Right lobe of liver (tissue), 6 donors: ENCODE results near the gene CCL4. TPM values are rescaled to one million over a fixed set of nuclear protein-coding genes. Genes with fewer than 3 reads are reported as not detected.

Source experiments
- ATAC-seq, 4 donors: fragments of 200-7000 bp; cut with Tn5 transposase; one replicate each; pipeline ENCODE4 v1.9.1; 2020; ENCODE audit warnings: mild to moderate bottlenecking in 4 of 4, moderate library complexity in 4 of 4
- DNase-seq, 3 donors: peaks; one replicate each; pipeline ENCODE4 v3.0.0-alpha.2; 2020
- H3K27ac ChIP-seq, 3 donors: fragments of 200-600 bp; one replicate each; pipeline ENCODE4 v1.8.0; 2022
- H3K27me3 ChIP-seq, 2 donors: fragments of 200-600 bp; one replicate each; pipeline ENCODE4 v1.8.0; 2022
- H3K36me3 ChIP-seq, 4 donors: fragments of 200-600 bp; sonication (generic) in 1 of 4; one replicate each; pipeline versions ENCODE4 v1.5.1 to v1.8.0; 2017 to 2022; ENCODE audit warnings: control low read depth in 1 of 4
- H3K4me1 ChIP-seq, 4 donors: fragments of 200-600 bp; sonication (generic) in 1 of 4; one replicate each; pipeline versions ENCODE4 v1.5.1 to v1.8.0; 2017 to 2022; ENCODE audit warnings: control low read depth in 1 of 4
- H3K4me3 ChIP-seq, 3 donors: fragments of 200-600 bp; one replicate each; pipeline ENCODE4 v1.8.0; 2022
- H3K9me3 ChIP-seq, 4 donors: fragments of 200-600 bp; sonication (generic) in 1 of 4; one replicate each; pipeline versions ENCODE4 v1.5.1 to v1.8.0; 2017 to 2022; ENCODE audit warnings: control low read depth in 1 of 4
- CTCF ChIP-seq, 4 donors: fragments of 200-600 bp in 3 of 4; fragments of 450-650 bp in 1 of 4; IDR thresholded peaks; one replicate each; pipeline versions ENCODE4 v1.5.1 to v1.8.0; 2016 to 2022; ENCODE audit warnings: antibody characterized with exemption in 4 of 4, mild to moderate bottlenecking in 2 of 4
- POLR2A ChIP-seq: fragments of 450-650 bp; IDR thresholded peaks from one replicate; pipeline ENCODE4 v1.6.1; 2017; ENCODE audit warnings: antibody characterized with exemption, mild to moderate bottlenecking
- WGBS: methylation state at CpG from one replicate; pipeline ENCODE4 v1.1.6; 2018; ENCODE audit warnings: low coverage, low lambda C conversion rate; ENCODE audit not compliant: insufficient coverage; ENCODE audit errors: missing lambda C conversion rate; 5-methylcytosine and 5-hydroxymethylcytosine counted together
- intact Hi-C, 2 donors: fragments of 100-400 bp; cut with DNase I; formaldehyde crosslinking; loops; one replicate each; pipeline versions ENCODE4 v1.11.2 to v1.14.1; 2022
- total RNA-seq, 6 experiments: library from RNA; depleted of rRNA in 2 of 6; stranded (reverse); fragments of >200 nt in 2 of 6; fragmentation: NEBNext Ultra II Directional in 3 of 6; extraction: Animal tissue kit (Norgen Biotek cat#: 25700) in 3 of 6; gene quantifications; one replicate each; pipeline versions ENCODE4 v1.1.0 to v1.2.4, GENCODE V29; 2016 to 2023
- donor health status: DM: no; HTN: yes; CAD: no.
- donor health status: DM: no; HTN: no; CAD: no.
- donor health status: DM: no; HTN: no; CAD: no.
- donor health status: DM: no; HTN: yes; CAD: no.
- donor health status: DM: no; HTN: yes; CAD: no.

CCL4 gene
- total RNA-seq, 6 experiments from 2014 or later: 0.79 to 7.1 (median 2.4) TPM

- DNase-seq: no peak
- intact Hi-C loops: no loop called here
- Histone ChIP-seq H3K4me3 (no peak overlapping the region), H3K36me3 (no peaks in the 10 kb centered on the region), H3K9me3 (no peaks in the 10 kb centered on the region), H3K27me3 (no peaks in the 10 kb centered on the region), H3K4me1 (no peaks in the 10 kb centered on the region), H3K27ac (no peak overlapping the region)
- no CpG with 5 or more reads among the region's 9 CpGs for WGBS
- ATAC-seq: peak; percentile 39 to 67 (median 46)
- TF ChIP-seq POLR2A (no peak), CTCF (IDR thresholded peaks at IDR 0.05) (peak in 1 of 4 donors; percentile 5)
Measured at GRCh38 chr17:36124879-36125824, 21.5 kb downstream of the CCL4 start.

- no peaks in the 10 kb centered on the region for H3K36me3 ChIP-seq
- H3K4me3 ChIP-seq: no peak overlapping the region
- H3K4me1 ChIP-seq: no peaks in the 10 kb centered on the region
- no peak overlapping the region for H3K27ac ChIP-seq
- no peaks in the 10 kb centered on the region for H3K9me3 ChIP-seq
- DNase-seq (no peak), ATAC-seq (peak in 1 of 4 donors; percentile 13)
- TF ChIP-seq CTCF (IDR thresholded peaks at IDR 0.05): no peak
- no peak for TF ChIP-seq POLR2A
- intact Hi-C loops: no loop called here
- H3K27me3 ChIP-seq: no peaks in the 10 kb centered on the region
- 67% methylated on average over 7 of the region's 7 CpGs for WGBS
Measured at GRCh38 chr17:36127199-36127893, 23.7 kb downstream of the CCL4 start.

- H3K27ac ChIP-seq: no peak overlapping the region
- peak in 3 of 4 donors; percentile 26 to 44 (median 28) for ATAC-seq
Measured at GRCh38 chr17:36127911-36128310, 24.3 kb downstream of the CCL4 start.

More at GRCh38 chr17:36127911-36128310, 24.3 kb downstream of the CCL4 start:
- DNase-seq: no peak
- WGBS: 59% methylated on average over 3 of the region's 6 CpGs
- Histone ChIP-seq H3K36me3 (no peaks in the 10 kb centered on the region), H3K9me3 (no peaks in the 10 kb centered on the region), H3K4me3 (no peak overlapping the region), H3K4me1 (no peaks in the 10 kb centered on the region), H3K27me3 (no peaks in the 10 kb centered on the region)
- no peak for TF ChIP-seq POLR2A
- no peak for TF ChIP-seq CTCF (IDR thresholded peaks at IDR 0.05)
- intact Hi-C loops: no loop called here
